LNCaP clone FGC (cell line): ENCODE measurements around the gene PUDP.

Experiments
- DNase-seq: peaks from one replicate; pipeline ENCODE4 v3.0.0-alpha.2; 2011; ENCODE audit warnings: low read depth
- H3K4me3 ChIP-seq: 2 replicates; pipeline ENCODE4 v1.5.1; 2011; ENCODE audit warnings: mild to moderate bottlenecking, low read depth, low read length, control low read depth
- TF ChIP-seq, protein P1 (sequence below): IDR thresholded peaks from 2 replicates; pipeline ENCODE4 v1.5.1; 2012; ENCODE audit warnings: mild to moderate bottlenecking; ENCODE audit not compliant: control insufficient read depth, insufficient read depth; ENCODE audit errors: extremely low read depth

PUDP gene

DNA sequence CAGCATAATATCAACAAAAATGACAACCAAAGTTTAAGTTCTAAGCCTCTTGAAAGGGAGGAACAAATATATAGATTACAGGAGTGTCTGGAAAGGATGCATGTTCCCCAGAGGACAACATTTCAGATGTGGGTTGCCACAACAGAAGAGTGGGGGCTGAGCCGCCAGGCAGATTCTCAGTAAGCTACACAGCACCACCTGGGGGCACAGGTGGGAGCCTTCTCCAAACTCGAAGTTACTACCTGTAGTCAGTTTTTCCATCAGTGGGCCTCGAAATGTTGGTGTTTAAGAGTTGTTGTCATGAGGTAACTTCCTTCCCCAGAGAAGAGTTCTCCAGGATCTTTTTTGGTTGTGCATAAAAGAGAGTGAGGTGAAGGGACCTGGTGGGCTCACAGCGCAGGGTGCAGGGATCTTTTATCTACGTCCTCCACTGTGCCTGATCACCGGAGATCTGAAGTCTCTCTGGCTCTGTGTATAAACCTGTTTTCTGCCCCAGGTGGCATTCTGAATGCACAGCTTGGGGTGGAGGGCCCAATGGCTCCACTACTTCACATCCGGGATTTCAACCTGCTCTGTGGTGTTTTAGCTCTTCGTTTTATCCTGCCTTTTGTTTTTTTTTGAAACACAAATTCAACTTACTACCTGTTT lies 58.9 kb downstream of the PUDP start:
- TF ChIP-seq, protein P1, sequence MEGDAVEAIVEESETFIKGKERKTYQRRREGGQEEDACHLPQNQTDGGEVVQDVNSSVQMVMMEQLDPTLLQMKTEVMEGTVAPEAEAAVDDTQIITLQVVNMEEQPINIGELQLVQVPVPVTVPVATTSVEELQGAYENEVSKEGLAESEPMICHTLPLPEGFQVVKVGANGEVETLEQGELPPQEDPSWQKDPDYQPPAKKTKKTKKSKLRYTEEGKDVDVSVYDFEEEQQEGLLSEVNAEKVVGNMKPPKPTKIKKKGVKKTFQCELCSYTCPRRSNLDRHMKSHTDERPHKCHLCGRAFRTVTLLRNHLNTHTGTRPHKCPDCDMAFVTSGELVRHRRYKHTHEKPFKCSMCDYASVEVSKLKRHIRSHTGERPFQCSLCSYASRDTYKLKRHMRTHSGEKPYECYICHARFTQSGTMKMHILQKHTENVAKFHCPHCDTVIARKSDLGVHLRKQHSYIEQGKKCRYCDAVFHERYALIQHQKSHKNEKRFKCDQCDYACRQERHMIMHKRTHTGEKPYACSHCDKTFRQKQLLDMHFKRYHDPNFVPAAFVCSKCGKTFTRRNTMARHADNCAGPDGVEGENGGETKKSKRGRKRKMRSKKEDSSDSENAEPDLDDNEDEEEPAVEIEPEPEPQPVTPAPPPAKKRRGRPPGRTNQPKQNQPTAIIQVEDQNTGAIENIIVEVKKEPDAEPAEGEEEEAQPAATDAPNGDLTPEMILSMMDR, result no peak
- H3K4me3 ChIP-seq, result no peak overlapping the region
- no peak for DNase-seq

DNA sequence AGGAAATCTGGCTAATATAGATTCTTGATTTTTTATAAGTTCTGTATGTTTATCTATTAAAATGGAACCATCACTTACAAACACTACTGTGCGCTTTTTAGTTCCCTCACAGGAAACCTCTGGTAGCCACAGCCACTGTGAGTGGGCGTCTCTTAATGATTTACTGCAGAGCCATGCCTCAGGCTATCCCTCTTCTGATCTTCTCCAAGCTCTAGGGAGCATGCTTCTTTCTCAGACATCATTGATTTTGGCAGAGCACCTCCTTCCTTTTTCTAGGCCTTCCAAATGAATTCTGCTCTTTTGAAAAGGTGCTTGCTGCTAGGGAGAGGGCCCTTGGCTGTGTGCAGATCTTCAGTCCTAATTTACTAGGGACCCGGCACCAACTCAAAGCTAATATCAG lies 61.6 kb downstream of the PUDP start:
- TF ChIP-seq, protein P1, result no peak
- no peak for DNase-seq
- H3K4me3 ChIP-seq, result no peak overlapping the region

DNA sequence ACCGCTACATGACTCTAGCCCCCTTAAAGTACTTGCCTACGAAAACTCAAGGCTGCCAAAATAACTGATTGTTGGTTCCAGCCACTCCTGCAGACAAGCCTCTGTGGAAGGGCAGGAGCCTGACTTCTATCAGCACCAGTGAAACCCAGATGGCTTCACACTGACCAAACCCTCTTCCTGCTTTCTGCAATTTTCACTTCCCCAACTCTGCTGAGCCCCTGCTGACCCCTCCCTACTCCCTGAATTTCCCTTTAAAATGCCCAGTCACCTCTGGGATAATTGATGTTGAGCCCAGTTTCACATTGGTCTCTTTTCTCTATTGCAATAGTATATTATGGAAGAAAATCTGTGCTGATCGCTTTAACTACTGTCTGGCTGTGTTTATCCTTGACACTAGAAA lies 62.1 kb downstream of the PUDP start:
- no peak overlapping the region for H3K4me3 ChIP-seq
- TF ChIP-seq, protein P1, result no peak
- no peak for DNase-seq

DNA sequence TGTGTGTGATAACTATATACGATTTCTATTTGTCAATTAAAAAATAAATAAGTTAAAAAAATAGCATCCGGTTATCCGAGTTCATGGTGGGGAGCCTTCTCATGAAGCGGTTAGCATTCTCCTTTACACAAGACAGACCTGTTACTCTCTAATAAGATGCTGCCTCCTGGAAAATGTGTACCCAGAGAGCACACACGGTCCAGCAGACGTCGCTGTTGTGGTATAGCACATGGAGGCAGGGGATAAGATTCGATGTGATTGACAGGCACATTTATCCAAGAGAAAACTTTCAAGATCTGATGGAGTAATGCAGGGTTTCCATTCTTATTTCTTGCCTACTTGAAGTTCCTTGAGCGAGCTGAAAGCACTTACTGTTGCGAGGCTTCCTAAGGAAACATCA lies 63.1 kb downstream of the PUDP start:
- TF ChIP-seq, protein P1, result no peak
- no peak for DNase-seq
- no peak overlapping the region for H3K4me3 ChIP-seq

DNA sequence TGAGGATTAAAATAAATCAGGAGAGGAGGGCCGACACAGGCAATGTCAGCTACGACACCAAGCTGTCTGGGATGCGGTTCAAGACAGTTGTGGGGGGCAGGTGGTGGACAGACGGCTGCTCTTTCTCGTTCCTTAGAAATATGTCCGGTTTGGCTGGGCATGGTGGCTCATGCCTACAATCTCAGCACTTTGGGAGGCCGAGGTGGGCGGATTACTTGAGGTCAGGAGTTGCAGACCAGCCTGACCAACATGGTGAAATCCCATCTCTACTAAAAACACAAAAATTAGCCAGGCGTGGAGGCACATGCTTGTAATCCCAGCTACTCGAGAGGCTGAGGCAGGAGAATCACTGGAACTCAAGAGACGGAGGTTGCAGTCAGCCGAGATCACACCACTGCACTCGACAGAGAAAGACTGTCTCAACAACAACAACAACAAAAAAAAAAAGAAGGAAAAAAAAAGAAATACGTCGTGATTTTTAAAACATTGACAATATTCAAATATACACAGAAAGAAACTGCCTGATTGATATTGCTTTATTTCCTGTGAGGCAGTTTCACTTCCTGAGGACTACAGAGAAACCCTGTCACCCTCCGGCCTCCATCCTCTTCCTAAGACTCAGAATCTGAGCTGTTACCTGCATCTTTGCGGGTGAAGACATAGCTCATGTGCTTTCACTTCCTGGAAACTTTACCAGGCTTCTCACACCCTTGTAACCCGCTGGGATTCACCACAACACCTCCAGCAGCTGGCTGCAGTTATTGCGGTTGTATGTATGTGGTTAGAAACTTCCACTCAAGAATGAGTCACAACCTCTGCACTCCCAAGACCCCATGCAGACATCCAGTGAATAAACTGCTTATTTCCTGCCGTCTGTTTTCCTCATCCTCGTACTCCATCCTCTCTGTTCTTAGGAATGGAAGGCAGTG lies 64.2 kb downstream of the PUDP start:
- TF ChIP-seq, protein P1, result no peak
- DNase-seq, result no peak
- no peak overlapping the region for H3K4me3 ChIP-seq

DNA sequence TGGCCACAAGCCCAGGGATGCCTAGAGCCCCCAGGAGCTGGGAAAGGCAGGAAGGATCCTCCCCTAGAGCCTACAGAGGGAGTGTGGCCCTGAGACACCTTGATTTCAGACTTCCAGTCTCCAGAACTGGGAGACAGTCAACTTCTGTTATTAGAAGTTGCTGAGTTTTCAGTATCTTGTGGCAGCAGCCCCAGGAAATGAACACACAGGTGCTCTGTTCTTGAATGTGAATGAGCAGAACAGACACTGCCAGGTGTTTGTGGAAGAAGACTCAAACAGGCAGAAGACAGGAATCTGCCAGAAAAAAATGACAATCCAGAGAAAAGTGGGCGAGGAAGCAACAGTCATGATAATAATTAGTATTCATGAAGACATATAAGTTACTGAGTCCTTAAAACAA lies 64.9 kb downstream of the PUDP start:
- no peak for DNase-seq
- no peak overlapping the region for H3K4me3 ChIP-seq
- TF ChIP-seq, protein P1, result no peak

DNA sequence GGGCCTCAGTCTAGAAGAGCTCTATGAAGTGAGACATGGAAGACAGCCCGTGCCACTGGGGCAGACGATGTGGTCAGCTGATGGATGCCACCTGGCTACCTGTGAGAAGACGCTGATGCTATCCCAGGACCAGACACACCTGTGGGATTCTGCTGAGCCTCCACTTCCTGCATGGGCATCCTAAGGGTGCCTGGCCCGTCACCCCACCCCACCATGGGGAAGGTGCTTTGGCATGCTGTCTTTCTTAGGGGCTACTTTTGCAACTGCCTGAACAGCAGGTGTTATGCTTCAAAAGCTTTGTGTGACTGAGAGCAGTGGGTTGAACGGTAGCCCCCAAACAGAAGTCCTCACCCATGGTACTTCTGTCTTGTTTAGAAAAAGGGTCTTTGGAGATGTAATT lies 65.4 kb downstream of the PUDP start:
- TF ChIP-seq, protein P1, result no peak
- DNase-seq, result no peak
- H3K4me3 ChIP-seq, result no peak overlapping the region
